T-helper 17 cell (primary cell): ENCODE measurements around the gene GRIN1. TPM values are rescaled to one million over a fixed set of nuclear protein-coding genes. Genes with fewer than 3 reads are reported as not detected.

ENCODE experiments used
- ATAC-seq: fragments of 150-1000 bp; cut with Tn5 transposase; 2 replicates; pipeline ENCODE4 v1.10.0; 2021; ENCODE audit warnings: mild to moderate bottlenecking, moderate library complexity
- DNase-seq, 3 donors: peaks; one replicate each; pipeline versions ENCODE4 v3.0.0 to v3.0.0-alpha.2; 2020 to 2021
- H3K9me3 ChIP-seq: one replicate; pipeline ENCODE4 v1.7.0; 2013; ENCODE audit warnings: low read length, mild to moderate bottlenecking; ENCODE audit not compliant: control insufficient read depth, poor library complexity, severe bottlenecking
- H3K27ac Mint-ChIP-seq: one replicate; pipeline ENCODE4 v1.8.0; 2022; ENCODE audit warnings: mild to moderate bottlenecking, moderate library complexity, mixed read lengths
- H3K27me3 Mint-ChIP-seq: one replicate; pipeline ENCODE4 v1.8.0; 2022; ENCODE audit warnings: mixed read lengths
- H3K36me3 Mint-ChIP-seq: one replicate; pipeline ENCODE4 v1.8.0; 2022; ENCODE audit warnings: low read depth, mixed read lengths
- H3K4me1 Mint-ChIP-seq: one replicate; pipeline ENCODE4 v1.8.0; 2022; ENCODE audit warnings: mild to moderate bottlenecking, mixed read lengths
- H3K4me3 Mint-ChIP-seq: one replicate; pipeline ENCODE4 v1.8.0; 2022; ENCODE audit warnings: mild to moderate bottlenecking, moderate library complexity, mixed read lengths
- total RNA-seq, 4 donors: library from RNA in 2 of 4; stranded (reverse) in 2 of 4; gene quantifications; one replicate each; pipeline ENCODE4 v1.2.3 and lab custom pipeline; 2022 to 2026

The GRIN1 gene
- total RNA-seq, 2 donors from 2014 or later: not detected

DNA sequence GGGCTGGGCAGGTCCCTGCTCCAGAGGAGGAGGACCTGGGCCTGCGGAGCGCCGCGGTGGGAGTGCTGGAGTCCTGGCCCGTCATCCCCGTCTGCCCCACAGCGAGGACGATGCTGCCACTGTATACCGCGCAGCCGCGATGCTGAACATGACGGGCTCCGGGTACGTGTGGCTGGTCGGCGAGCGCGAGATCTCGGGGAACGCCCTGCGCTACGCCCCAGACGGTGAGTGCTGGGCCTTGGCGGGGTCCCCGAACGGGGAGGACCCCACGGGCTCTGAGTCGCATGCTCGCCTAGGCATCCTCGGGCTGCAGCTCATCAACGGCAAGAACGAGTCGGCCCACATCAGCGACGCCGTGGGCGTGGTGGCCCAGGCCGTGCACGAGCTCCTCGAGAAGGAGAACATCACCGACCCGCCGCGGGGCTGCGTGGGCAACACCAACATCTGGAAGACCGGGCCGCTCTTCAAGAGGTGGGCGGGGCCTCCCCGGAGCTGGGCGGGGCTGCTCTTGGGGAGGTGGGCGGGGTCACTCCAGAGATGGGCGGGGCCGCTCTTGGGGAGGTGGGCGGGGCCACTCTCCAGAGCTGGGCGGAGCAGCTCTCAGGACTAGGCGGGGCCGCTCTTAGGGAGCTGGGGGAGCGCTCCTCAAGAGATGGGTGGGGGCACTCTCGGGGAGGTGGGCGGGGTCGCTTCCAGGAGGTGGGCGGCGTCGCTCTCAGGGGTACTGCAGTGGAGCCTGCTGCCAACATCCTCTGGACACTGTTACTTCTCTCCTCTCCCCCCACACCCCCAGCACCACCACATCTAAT, 17.8 kb downstream of the GRIN1 start:
- DNase-seq: peak; percentile 32 to 53 (median 46)
- Mint-ChIP-seq H3K36me3 (peaks cover 2% of the 10 kb centered on the region), H3K4me1 (peaks cover 15% of the 10 kb centered on the region), H3K27me3 (peaks cover 44% of the 10 kb centered on the region), H3K27ac (no peak overlapping the region), H3K4me3 (peak overlapping the region; percentile 64)
- ATAC-seq: peak; percentile 79
- no peaks in the 10 kb centered on the region for H3K9me3 ChIP-seq

DNA sequence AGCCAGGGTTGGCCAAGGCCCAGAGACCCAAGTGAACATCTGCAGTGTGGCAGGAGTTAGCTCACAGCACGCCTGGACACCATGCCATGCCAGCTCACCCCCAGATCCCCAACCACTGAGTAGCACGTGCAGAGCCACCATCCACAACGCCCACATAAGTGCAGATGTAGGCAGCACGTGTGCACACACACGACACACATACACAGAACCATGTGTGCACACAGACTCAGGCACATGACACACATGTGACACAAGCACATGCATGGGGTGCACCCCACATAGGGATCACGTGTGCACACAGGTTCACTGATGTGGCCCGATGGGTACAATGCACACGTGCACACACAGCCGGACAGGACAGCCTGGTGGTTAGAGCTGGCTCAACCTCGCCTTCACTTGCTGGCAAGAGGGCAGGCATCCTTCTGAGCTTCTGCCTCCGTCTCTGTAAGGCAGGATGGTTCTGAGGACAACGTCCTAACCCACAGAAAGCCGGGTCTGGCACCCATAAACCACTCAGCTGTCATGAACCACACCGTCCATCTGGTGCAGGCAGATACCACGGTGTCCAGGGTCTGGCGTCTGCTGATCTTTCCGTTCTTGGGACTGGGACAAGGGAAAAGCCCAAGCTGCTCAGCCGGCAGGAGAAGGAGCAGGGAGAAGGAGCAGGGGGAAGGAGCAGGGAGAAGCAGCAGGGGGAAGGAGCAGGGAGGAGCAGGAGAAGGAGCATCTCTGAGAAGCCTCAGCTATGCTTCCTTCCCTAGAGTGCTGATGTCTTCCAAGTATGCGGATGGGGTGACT, 18.9 kb downstream of the GRIN1 start:
- peak overlapping the region; percentile 33 for H3K4me3 Mint-ChIP-seq
- peaks cover 2% of the 10 kb centered on the region for H3K36me3 Mint-ChIP-seq
- H3K9me3 ChIP-seq: no peaks in the 10 kb centered on the region
- H3K27me3 Mint-ChIP-seq: peaks cover 44% of the 10 kb centered on the region
- no peak overlapping the region for H3K27ac Mint-ChIP-seq
- no peak for DNase-seq
- ATAC-seq: no peak
- peaks cover 15% of the 10 kb centered on the region for H3K4me1 Mint-ChIP-seq

DNA sequence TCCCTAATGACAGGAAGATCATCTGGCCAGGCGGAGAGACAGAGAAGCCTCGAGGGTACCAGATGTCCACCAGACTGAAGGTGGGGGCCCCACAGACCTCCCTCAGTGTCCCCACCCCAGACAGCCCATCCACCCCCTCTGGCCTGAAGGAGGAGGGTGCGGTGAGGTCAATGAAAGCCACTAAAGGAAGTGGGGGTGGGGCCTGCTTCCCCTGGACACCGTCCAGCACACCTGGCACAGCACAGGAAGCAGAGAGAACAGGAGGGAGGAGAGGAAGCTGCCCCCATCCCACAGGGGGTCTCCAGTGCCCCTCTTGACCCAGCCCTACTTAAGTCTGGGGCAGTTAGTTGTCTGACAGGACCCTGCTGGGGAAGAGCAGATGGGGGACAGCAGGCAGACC, 19.7 kb downstream of the GRIN1 start:
- Mint-ChIP-seq H3K36me3 (peaks cover 2% of the 10 kb centered on the region), H3K27ac (no peak overlapping the region), H3K4me1 (peaks cover 17% of the 10 kb centered on the region), H3K27me3 (peaks cover 44% of the 10 kb centered on the region), H3K4me3 (no peak overlapping the region)
- no peak for DNase-seq
- no peak for ATAC-seq
- no peaks in the 10 kb centered on the region for H3K9me3 ChIP-seq

DNA sequence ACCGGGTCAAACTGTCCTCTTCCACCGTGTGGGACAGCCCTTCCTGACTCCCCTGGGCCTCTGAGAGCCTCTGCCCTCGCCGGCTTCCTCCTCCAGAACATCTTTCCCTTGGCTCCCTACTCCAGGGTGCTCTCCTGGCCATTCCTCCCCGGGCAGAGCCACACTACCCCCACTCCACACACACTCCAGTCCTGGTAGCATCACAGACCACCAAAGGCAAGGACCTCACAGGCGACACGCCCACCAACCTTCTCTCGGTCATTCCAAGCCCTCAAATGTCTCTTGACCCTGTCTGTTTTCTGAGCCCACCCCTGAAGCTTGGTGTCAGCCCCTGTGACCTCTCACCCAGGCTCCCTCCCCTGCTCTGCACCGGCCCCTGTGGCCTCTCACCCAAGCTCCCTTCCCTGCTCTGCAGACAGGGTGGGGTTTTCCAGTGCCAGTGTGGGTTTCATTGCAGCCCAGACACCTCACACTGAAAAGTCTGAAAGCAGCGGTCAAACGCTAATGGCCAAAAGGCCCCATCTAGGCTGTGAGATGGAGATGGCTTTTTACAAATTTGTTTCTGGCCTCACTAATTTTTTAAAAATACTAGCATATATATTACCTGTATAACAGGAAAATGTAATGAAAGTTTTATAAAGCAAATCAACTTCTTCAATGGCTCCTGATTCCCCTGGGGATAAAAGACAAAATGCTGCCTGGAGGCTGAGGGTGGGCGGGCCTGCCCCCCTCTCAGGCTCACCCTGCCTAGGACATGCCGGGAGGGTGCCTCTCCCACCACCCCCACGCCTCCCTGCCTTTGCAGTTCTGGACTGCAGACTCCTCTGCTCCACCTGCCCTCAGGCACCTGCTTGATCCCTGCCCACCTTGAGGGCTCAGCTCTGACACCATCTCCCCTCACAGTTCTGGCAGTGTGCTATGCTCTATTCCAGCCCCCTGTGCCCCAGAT, 20.4 kb downstream of the GRIN1 start:
- ATAC-seq: no peak

DNA sequence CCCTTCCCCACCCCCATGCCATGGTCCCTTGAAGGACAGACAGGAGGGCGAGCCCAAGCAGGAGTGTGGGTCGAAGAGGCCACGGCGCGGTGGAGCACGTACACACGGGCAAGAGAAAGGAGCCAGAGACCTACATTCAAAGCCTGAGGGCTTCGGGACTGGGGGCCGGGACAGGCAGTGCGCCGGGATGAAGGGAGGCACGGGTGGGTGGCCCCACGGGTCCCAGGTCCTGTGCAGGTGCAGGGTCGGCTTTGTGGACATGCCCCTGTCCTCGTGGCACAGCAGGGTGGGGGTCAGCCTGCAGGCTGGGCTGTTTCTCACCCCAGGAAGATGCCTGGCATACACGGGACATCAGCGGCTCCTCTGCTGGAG, 21.1 kb downstream of the GRIN1 start:
- Mint-ChIP-seq H3K36me3 (peaks cover 2% of the 10 kb centered on the region), H3K27me3 (peaks cover 46% of the 10 kb centered on the region), H3K4me1 (peaks cover 17% of the 10 kb centered on the region), H3K27ac (no peak overlapping the region), H3K4me3 (no peak overlapping the region)
- H3K9me3 ChIP-seq: no peaks in the 10 kb centered on the region
- ATAC-seq (no peak), DNase-seq (no peak)

More for the DNA sequence above, 20.4 kb downstream of the GRIN1 start:
- no peak for DNase-seq
- H3K9me3 ChIP-seq: no peaks in the 10 kb centered on the region
- Mint-ChIP-seq H3K36me3 (peaks cover 2% of the 10 kb centered on the region), H3K27ac (no peak overlapping the region), H3K4me1 (peaks cover 17% of the 10 kb centered on the region), H3K27me3 (peaks cover 47% of the 10 kb centered on the region), H3K4me3 (no peak overlapping the region)

DNA sequence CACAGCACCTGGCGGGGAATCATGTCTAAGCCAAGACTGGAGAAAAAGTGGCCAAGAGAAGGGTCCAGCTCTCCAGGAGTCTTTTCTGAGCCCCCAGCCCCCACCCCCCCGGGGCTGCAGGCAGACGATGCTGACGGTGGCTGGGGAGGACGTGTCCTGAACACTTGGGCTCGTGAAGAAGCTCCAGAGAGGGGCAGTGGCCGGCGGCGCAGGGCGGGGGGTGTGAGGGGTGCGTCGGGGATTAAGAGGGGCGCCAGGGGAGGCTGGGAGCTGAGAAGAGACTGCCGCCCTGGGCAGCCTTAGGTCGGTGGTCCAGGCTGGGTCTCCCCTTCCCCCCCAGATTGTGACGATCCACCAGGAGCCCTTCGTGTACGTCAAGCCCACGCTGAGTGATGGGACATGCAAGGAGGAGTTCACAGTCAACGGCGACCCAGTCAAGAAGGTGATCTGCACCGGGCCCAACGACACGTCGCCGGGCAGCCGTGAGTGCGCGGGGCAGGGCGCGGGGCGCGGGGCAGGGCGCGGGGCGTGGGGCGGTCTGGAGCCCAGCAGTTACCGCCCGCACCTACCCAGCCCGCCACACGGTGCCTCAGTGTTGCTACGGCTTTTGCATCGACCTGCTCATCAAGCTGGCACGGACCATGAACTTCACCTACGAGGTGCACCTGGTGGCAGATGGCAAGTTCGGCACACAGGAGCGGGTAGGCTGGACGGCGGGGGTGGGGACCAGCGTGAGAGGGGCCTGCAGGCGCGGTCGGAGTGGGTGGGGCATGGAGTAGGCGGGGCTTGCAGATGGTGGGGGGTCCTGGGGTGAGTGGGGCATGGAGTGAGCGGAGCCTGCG, 22.0 kb downstream of the GRIN1 start:
- no peak for ATAC-seq
- H3K27me3 Mint-ChIP-seq: peaks cover 37% of the 10 kb centered on the region
- H3K4me3 Mint-ChIP-seq: no peak overlapping the region
- H3K27ac Mint-ChIP-seq: no peak overlapping the region
- H3K36me3 Mint-ChIP-seq: peaks cover 2% of the 10 kb centered on the region
- DNase-seq: no peak
- H3K9me3 ChIP-seq: no peaks in the 10 kb centered on the region
- H3K4me1 Mint-ChIP-seq: peaks cover 17% of the 10 kb centered on the region

DNA sequence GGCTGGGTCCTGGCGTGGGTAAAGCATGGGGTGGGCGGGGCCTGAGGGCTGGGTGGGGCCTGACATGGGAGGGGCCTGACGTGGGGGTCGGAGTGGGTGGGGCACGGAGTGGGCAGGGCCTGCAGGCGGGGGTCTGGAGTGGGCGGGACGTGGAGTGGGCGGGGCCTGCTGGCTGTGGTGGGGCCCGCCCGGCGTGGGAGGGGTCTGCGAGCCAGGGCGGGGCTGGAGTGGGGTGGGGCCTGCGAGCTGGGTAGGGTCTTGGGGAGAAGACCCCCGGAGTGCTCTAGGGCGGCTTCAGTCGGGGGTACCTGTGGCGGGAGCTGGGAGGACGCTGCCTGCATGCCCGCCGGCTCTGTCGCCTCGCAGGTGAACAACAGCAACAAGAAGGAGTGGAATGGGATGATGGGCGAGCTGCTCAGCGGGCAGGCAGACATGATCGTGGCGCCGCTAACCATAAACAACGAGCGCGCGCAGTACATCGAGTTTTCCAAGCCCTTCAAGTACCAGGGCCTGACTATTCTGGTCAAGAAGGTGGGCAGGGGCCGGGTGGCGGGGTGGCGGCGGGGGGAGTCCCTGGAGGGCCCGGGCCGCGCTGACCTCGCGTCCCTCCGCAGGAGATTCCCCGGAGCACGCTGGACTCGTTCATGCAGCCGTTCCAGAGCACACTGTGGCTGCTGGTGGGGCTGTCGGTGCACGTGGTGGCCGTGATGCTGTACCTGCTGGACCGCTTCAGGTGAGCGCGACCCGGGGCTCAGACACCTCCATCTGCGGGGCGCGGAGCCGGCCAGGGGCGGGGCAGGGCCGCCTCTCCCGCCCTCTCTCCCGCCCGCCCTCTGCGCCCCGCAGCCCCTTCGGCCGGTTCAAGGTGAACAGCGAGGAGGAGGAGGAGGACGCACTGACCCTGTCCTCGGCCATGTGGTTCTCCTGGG, 22.9 kb downstream of the GRIN1 start:
- peaks cover 43% of the 10 kb centered on the region for H3K27me3 Mint-ChIP-seq
- no peak overlapping the region for H3K4me3 Mint-ChIP-seq

DNA sequence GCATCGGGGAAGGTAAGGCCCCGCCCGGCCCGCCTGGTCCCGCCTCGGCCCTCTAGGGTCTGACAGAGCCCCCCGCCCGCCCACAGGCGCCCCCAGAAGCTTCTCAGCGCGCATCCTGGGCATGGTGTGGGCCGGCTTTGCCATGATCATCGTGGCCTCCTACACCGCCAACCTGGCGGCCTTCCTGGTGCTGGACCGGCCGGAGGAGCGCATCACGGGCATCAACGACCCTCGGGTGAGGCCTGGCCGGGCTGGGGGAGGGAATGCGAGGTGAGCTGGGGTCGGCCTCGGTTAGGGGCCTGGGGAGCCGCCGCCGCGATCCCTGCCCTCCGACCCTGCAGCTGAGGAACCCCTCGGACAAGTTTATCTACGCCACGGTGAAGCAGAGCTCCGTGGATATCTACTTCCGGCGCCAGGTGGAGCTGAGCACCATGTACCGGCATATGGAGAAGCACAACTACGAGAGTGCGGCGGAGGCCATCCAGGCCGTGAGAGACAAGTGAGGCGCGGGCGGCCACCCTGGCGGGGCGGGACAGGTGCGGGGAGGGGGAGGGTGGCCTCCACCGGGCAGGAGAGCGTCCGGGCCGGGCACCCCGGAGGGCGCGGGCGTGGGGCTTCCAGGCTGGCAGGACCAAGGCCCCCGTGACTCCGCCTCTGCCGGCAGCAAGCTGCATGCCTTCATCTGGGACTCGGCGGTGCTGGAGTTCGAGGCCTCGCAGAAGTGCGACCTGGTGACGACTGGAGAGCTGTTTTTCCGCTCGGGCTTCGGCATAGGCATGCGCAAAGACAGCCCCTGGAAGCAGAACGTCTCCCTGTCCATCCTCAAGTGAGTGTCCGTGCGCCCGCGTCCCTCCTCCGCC, 23.8 kb downstream of the GRIN1 start:
- no peak for DNase-seq
- peak; percentile 47 for ATAC-seq
- H3K27me3 Mint-ChIP-seq: peaks cover 38% of the 10 kb centered on the region
- H3K36me3 Mint-ChIP-seq: peaks cover 2% of the 10 kb centered on the region
- H3K9me3 ChIP-seq: no peaks in the 10 kb centered on the region
- H3K27ac Mint-ChIP-seq: no peak overlapping the region
- peaks cover 17% of the 10 kb centered on the region for H3K4me1 Mint-ChIP-seq
- peak overlapping the region; percentile 68 for H3K4me3 Mint-ChIP-seq

More for the DNA sequence above, 22.9 kb downstream of the GRIN1 start:
- DNase-seq (no peak), ATAC-seq (no peak)
- Mint-ChIP-seq H3K36me3 (peaks cover 2% of the 10 kb centered on the region), H3K27ac (no peak overlapping the region), H3K4me1 (peaks cover 21% of the 10 kb centered on the region)
- H3K9me3 ChIP-seq: no peaks in the 10 kb centered on the region

DNA sequence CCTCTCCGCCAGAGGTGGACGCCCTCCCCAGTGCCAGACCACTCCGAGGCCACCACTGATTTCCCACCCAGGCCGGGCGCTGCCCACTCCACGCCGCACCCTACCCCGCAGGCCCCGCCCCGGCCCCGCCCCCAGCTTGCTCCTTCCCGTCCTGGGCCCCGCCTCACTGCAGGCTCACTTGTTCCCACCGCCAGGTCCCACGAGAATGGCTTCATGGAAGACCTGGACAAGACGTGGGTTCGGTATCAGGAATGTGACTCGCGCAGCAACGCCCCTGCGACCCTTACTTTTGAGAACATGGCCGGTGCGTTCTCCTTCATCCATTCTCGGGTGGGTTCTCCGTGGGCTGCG, 24.4 kb downstream of the GRIN1 start:
- Mint-ChIP-seq H3K4me1 (peaks cover 12% of the 10 kb centered on the region), H3K27ac (no peak overlapping the region), H3K36me3 (peaks cover 2% of the 10 kb centered on the region), H3K27me3 (peaks cover 32% of the 10 kb centered on the region), H3K4me3 (peak overlapping the region; percentile 76)
- no peaks in the 10 kb centered on the region for H3K9me3 ChIP-seq
- DNase-seq (no peak), ATAC-seq (no peak)

DNA sequence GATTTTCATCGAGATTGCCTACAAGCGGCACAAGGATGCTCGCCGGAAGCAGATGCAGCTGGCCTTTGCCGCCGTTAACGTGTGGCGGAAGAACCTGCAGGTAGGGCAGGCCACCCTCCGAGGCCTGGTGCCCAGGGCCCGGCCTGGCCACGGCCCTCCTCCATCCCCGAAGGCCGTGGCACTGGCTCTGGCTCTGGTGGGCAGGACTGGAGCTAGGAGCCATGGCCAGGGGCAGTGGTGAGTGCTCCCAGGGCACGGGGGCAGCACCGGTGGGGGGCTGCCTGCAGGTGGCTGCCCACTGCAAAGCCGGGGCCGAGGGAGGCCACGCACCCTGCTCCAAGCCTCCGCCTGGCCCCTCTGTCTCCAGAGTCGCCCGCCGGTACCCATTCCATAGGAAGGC, 24.9 kb downstream of the GRIN1 start:
- H3K27me3 Mint-ChIP-seq: peaks cover 27% of the 10 kb centered on the region
- peaks cover 2% of the 10 kb centered on the region for H3K36me3 Mint-ChIP-seq
- ATAC-seq (no peak), DNase-seq (no peak)
- peak overlapping the region; percentile 76 for H3K4me3 Mint-ChIP-seq
- H3K27ac Mint-ChIP-seq: no peak overlapping the region
- H3K4me1 Mint-ChIP-seq: peaks cover 12% of the 10 kb centered on the region
- no peaks in the 10 kb centered on the region for H3K9me3 ChIP-seq
